PFSK-1 (cell line): ENCODE measurements around the gene SLAMF9.

ENCODE experiments used
- FOXP2 ChIP-seq: optimal IDR thresholded peaks from 2 replicates; pipeline ENCODE3; 2011; ENCODE audit warnings: borderline replicate concordance, control low read depth, inconsistent platforms; ENCODE audit not compliant: insufficient read depth; ENCODE audit errors: extremely low read length, extremely low read depth
- POLR2AphosphoS5 ChIP-seq: IDR thresholded peaks from 2 replicates; pipeline ENCODE4 v1.6.1; 2012; ENCODE audit warnings: low read depth, mild to moderate bottlenecking, control low read depth, low read length, moderate library complexity
- REST ChIP-seq, 2 experiments: IDR thresholded peaks; 2 replicates each; pipeline versions ENCODE4 v1.6.1 to v1.8.0; 2011 to 2012; ENCODE audit warnings: low read depth in 2 of 2, low read length in 2 of 2, control low read depth in 1 of 2, inconsistent platforms in 1 of 2, mild to moderate bottlenecking in 1 of 2, moderate library complexity in 1 of 2; ENCODE audit not compliant: insufficient read depth in 1 of 2
- SIN3A ChIP-seq: IDR thresholded peaks from 2 replicates; pipeline ENCODE4 v1.6.1; 2012; ENCODE audit warnings: mild to moderate bottlenecking, low read length, moderate library complexity, borderline replicate concordance; ENCODE audit not compliant: insufficient read depth
- TAF1 ChIP-seq: IDR thresholded peaks from 2 replicates; pipeline ENCODE4 v1.6.1; 2012; ENCODE audit warnings: low read length, control low read depth, borderline replicate concordance; ENCODE audit not compliant: insufficient read depth

The SLAMF9 gene

GRCh38 chr1:159989581-159989980 lies 35.5 kb upstream of the SLAMF9 start:
- TF ChIP-seq SIN3A: no peak
- TF ChIP-seq REST (IDR thresholded peaks at IDR 0.05; ENCODE audit: insufficient read depth in 1 of 2, low read depth in 2 of 2, low read length in 2 of 2): no peak
- TF ChIP-seq TAF1: no peak
- no peak for TF ChIP-seq POLR2AphosphoS5
- TF ChIP-seq FOXP2: no peak

- TF ChIP-seq SIN3A (no peak), FOXP2 (no peak), POLR2AphosphoS5 (no peak), TAF1 (no peak), REST (IDR thresholded peaks at IDR 0.05; ENCODE audit: insufficient read depth in 1 of 2, low read depth in 2 of 2, low read length in 2 of 2) (no peak)
These were observed 34.0 kb upstream of the SLAMF9 start for GRCh38 chr1:159988006-159988405.

GRCh38 chr1:159987186-159987585 lies 33.1 kb upstream of the SLAMF9 start:
- TF ChIP-seq SIN3A (no peak), TAF1 (no peak), FOXP2 (no peak), POLR2AphosphoS5 (no peak), REST (IDR thresholded peaks at IDR 0.05; ENCODE audit: insufficient read depth in 1 of 2, low read depth in 2 of 2, low read length in 2 of 2) (no peak)

- TF ChIP-seq POLR2AphosphoS5 (no peak), TAF1 (no peak), FOXP2 (no peak), SIN3A (no peak), REST (IDR thresholded peaks at IDR 0.05; ENCODE audit: insufficient read depth in 1 of 2, low read depth in 2 of 2, low read length in 2 of 2) (no peak)
These were observed 32.5 kb upstream of the SLAMF9 start for GRCh38 chr1:159986531-159986930.

GRCh38 chr1:159986093-159986492 lies 32.1 kb upstream of the SLAMF9 start:
- TF ChIP-seq TAF1: no peak
- TF ChIP-seq FOXP2: no peak
- no peak for TF ChIP-seq SIN3A
- TF ChIP-seq POLR2AphosphoS5: no peak
- TF ChIP-seq REST (IDR thresholded peaks at IDR 0.05; ENCODE audit: insufficient read depth in 1 of 2, low read depth in 2 of 2, low read length in 2 of 2): no peak
